Fibroblast of villous mesenchyme (primary cell): ENCODE results near the gene TYMP. TPM values are rescaled to one million over a fixed set of nuclear protein-coding genes. Genes with fewer than 3 reads are reported as not detected.
A peak's percentile ranks its signal among the peaks of the same experiment; 100 is the strongest.

Experiments used
- DNase-seq: peaks from one replicate; pipeline ENCODE4 v3.0.0-alpha.2; 2010; ENCODE audit warnings: low read depth
- H3K4me3 ChIP-seq: 2 replicates; pipeline ENCODE4 v1.5.1; 2011; ENCODE audit warnings: low read depth, mild to moderate bottlenecking, low read length
- CTCF ChIP-seq: IDR thresholded peaks from 2 replicates; pipeline ENCODE4 v1.5.1; 2012; ENCODE audit warnings: low read depth, mild to moderate bottlenecking, low read length; ENCODE audit not compliant: insufficient read depth
- total RNA-seq: library from RNA; depleted of rRNA; stranded (reverse); fragments of >200 nt; gene quantifications from 2 replicates; pipeline ENCODE4 v1.2.3, GENCODE V29; 2012

TYMP gene
- total RNA-seq, 1 donor, result 16.0 TPM

DNA sequence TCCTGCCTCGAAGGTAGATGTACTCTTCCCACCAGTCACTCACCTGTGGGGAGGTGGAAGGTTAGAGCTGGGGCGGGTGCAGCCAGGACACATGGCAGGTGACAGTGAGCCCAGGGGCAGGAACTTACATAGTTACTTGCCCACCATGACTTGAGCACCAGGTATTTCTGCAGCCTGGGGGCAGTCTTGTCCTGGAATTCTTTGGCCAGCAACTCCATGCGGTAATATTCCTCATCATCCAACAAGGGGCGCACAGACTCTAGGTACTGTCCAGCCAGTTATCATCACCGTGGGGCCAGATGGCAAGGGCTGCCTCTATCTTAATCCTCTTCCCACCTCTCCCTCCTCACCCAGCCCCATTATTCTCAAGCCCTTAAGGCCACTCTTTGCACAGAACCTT lies 46.3 kb upstream of the TYMP start:
- TF ChIP-seq CTCF, result peak; percentile 50
- peak; percentile 57 for DNase-seq
- H3K4me3 ChIP-seq, result no peak overlapping the region

DNA sequence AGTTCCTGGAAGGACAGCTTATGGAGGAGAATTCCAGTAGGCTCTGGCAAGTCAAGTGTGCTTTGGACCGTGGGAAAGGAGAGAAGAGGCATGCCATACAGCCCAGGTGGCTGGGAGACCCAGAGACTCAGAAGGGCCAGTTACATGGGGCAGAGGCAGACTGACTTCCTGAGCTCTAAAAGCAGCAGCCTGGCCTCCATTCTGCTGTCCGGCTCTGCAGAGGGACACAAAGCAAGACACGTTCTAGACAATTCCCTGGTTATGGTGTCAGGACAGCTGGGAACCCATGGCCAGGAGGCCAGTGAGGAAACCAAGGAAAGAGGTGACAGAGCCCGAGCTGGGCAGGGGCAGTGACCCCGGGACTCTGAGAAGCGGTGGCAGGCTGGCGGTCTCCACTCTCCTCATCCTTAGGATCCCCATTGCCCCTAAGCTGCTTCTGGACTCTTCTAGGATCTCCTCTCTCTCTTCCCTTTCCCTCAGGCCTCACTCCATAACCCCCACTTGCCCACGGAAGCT lies 45.7 kb upstream of the TYMP start:
- DNase-seq, result no peak
- H3K4me3 ChIP-seq, result no peak overlapping the region
- TF ChIP-seq CTCF, result no peak

GRCh38 chr22:50574383-50574755 lies 44.6 kb upstream of the TYMP start:
- no peak for DNase-seq

GRCh38 chr22:50573491-50574382 lies 43.9 kb upstream of the TYMP start:
- DNase-seq, result no peak
- TF ChIP-seq CTCF, result no peak
- H3K4me3 ChIP-seq, result no peak overlapping the region

More at GRCh38 chr22:50574383-50574755, 44.6 kb upstream of the TYMP start:
- no peak overlapping the region for H3K4me3 ChIP-seq
- no peak for TF ChIP-seq CTCF

GRCh38 chr22:50572965-50573364 lies 43.2 kb upstream of the TYMP start:
- no peak for TF ChIP-seq CTCF
- DNase-seq, result no peak
- no peak overlapping the region for H3K4me3 ChIP-seq

DNA sequence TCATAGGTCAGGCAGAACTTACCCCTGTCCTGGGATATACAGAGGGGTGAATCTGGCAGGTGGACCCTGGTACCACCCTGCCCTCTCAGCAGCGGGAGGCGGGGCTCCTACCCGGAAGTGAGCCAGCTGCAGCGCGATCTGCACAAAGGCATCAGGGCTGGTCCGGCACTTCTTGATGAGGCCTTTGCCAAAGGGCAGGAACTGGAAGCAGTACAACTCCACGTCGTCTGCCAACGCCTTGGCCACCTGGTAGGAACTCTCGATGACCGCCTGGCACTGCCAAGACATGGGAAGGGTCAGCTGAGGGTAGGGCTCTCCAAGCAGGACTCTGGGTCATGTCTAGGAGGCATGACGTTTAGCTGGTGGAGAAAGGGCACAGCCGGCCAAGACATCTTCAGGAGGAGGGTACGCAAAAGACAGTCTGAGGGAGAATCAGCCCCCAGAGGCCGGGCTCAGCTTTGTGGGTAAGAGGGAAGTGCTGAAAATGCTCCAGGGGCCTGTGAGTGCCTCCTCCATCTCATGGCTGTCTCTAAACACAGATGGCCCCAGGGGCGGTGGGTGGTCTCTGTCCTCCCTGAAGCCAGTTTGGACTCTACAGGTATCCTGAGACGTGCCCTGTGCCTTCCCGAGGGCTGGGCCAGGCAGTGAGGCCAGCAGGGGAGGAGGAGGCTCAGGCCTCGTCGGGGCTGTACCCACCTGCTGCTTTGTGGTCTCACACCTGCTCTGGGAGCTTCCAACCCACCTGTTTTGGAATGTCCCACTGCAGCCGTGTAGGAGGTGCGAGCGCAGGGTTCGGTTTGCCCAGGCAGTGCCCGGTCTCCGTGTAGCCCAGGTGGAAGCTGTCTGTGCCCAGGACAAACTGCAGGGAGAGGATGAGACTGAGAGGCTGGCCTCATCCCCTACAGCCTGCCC lies 41.7 kb upstream of the TYMP start:
- no peak for TF ChIP-seq CTCF
- DNase-seq, result no peak
- no peak overlapping the region for H3K4me3 ChIP-seq
